H1 (cell line): ENCODE measurements around the gene NCCRP1. TPM values are rescaled to one million over a fixed set of nuclear protein-coding genes. Genes with fewer than 3 reads are reported as not detected.

ENCODE experiments used
- CTCF ChIA-PET: fragments of 300-600 bp; sonication (Branson Sonifier 250); formaldehyde crosslinking; loops from one replicate; lab custom pipeline; 2021; ENCODE audit not compliant: partially characterized antibody; lab: Charles Lee
- POLR2A ChIA-PET: fragments of 300-600 bp; sonication (Branson Sonifier 250); formaldehyde crosslinking; loops from one replicate; lab custom pipeline; 2021; ENCODE audit warnings: inconsistent platforms; ENCODE audit not compliant: partially characterized antibody; lab: Charles Lee
- DNase-seq, 2 experiments: peaks; one replicate each; pipeline versions ENCODE4 v3.0.0 to v3.0.0-alpha.2; 2010 to 2022; ENCODE audit warnings: low spot score in 2 of 2, low read depth in 1 of 2, mixed read lengths in 1 of 2
- FAIRE-seq: peaks from 2 replicates; lab custom pipeline; 2011; peaks lifted over from hg19 to GRCh38; lab: Jason Lieb, UNC
- H2AFZ ChIP-seq: 2 replicates; pipeline ENCODE4 v1.8.1; 2012; ENCODE audit warnings: low read length, inconsistent platforms
- H2AK5ac ChIP-seq: 2 replicates; pipeline ENCODE4 v1.6.1; 2013; ENCODE audit warnings: low read depth, low read length
- H2BK120ac ChIP-seq: replicated peaks from 2 replicates; pipeline ENCODE3; 2013; ENCODE audit warnings: low read depth, low read length, inconsistent platforms
- H2BK12ac ChIP-seq: 2 replicates; pipeline ENCODE4 v1.6.1; 2013; ENCODE audit warnings: low read depth, low read length
- H2BK15ac ChIP-seq: 2 replicates; pipeline ENCODE4 v1.6.1; 2013; ENCODE audit warnings: low read length
- H2BK20ac ChIP-seq: 2 replicates; pipeline ENCODE4 v1.6.1; 2013; ENCODE audit warnings: low read length
- H2BK5ac ChIP-seq: 2 replicates; pipeline ENCODE4 v1.6.1; 2013; ENCODE audit warnings: low read depth, low read length
- H3K14ac ChIP-seq: 2 replicates; pipeline ENCODE4 v1.6.1; 2013; ENCODE audit warnings: inconsistent platforms; ENCODE audit not compliant: insufficient read length
- H3K18ac ChIP-seq: 2 replicates; pipeline ENCODE4 v1.6.1; 2013; ENCODE audit warnings: low read length; ENCODE audit errors: extremely low read depth
- H3K23ac ChIP-seq: 2 replicates; pipeline ENCODE4 v1.6.1; 2013; ENCODE audit warnings: inconsistent platforms; ENCODE audit not compliant: insufficient read length
- H3K23me2 ChIP-seq: 2 replicates; pipeline ENCODE4 v1.6.1; 2013; ENCODE audit warnings: low read depth, low read length
- H3K27ac ChIP-seq: 2 replicates; pipeline ENCODE4 v1.6.1; 2011; ENCODE audit warnings: low read depth, low read length, inconsistent platforms
- H3K27me3 ChIP-seq, 4 experiments: replicated peaks in 1 of 4; 1 replicate in 1 of 4; 2 replicates in 3 of 4; pipeline versions ENCODE4 v1.6.1 to v1.8.1; 2011 to 2013; ENCODE audit warnings: low read length in 3 of 4, mild to moderate bottlenecking in 3 of 4, inconsistent platforms in 2 of 4, mixed read lengths in 2 of 4, moderate library complexity in 1 of 4; ENCODE audit not compliant: control insufficient read depth in 3 of 4, insufficient read depth in 3 of 4; ENCODE audit errors: extremely low read depth in 1 of 4
- H3K36me3 ChIP-seq, 4 experiments: 2 replicates each; pipeline versions ENCODE4 v1.6.1 to v1.8.1; 2011 to 2013; ENCODE audit warnings: mild to moderate bottlenecking in 4 of 4, low read length in 3 of 4, moderate library complexity in 2 of 4, control low read depth in 1 of 4, inconsistent platforms in 1 of 4; ENCODE audit not compliant: insufficient read depth in 4 of 4, control insufficient read depth in 2 of 4
- H3K4ac ChIP-seq: replicated peaks from 2 replicates; pipeline ENCODE3; 2013; ENCODE audit warnings: low read length, low read depth, mixed read lengths, inconsistent platforms; ENCODE audit not compliant: insufficient read length
- H3K4me1 ChIP-seq, 4 experiments: replicated peaks in 1 of 4; 1 replicate in 1 of 4; 2 replicates in 3 of 4; pipeline versions ENCODE4 v1.6.1 to v1.8.1; 2011 to 2013; ENCODE audit warnings: low read length in 3 of 4, inconsistent platforms in 2 of 4, mixed read lengths in 1 of 4; ENCODE audit not compliant: insufficient read depth in 4 of 4, control insufficient read depth in 3 of 4
- H3K4me2 ChIP-seq, 2 experiments: 2 replicates each; pipeline versions ENCODE4 v1.6.1 to v1.8.1; 2011 to 2013; ENCODE audit warnings: low read depth in 2 of 2, low read length in 2 of 2, control low read depth in 1 of 2, inconsistent platforms in 1 of 2, mild to moderate bottlenecking in 1 of 2; ENCODE audit not compliant: insufficient read depth in 1 of 2
- H3K4me3 ChIP-seq, 4 experiments: fragments of 200-600, 300-600 bp in 1 of 4; sonication (generic), shearing (Covaris generic), sonication (Bioruptor Twin) in 1 of 4; 2 replicates each; pipeline versions ENCODE4 v1.5.1 to v1.8.1; 2011 to 2016; ENCODE audit warnings: low read length in 4 of 4, low read depth in 3 of 4, control low read depth in 2 of 4, inconsistent platforms in 2 of 4, mild to moderate bottlenecking in 2 of 4, mixed read lengths in 1 of 4, moderate library complexity in 1 of 4; ENCODE audit not compliant: insufficient read depth in 2 of 4; ENCODE audit errors: extremely low read depth in 1 of 4
- H3K56ac ChIP-seq: replicated peaks from 2 replicates; pipeline ENCODE3; 2013; ENCODE audit warnings: low read depth, mild to moderate bottlenecking, mixed read lengths, low read length, inconsistent platforms; ENCODE audit not compliant: insufficient read length
- H3K79me1 ChIP-seq: 2 replicates; pipeline ENCODE4 v1.6.1; 2013; ENCODE audit warnings: low read depth, low read length, control low read depth
- H3K79me2 ChIP-seq, 2 experiments: 2 replicates each; pipeline versions ENCODE4 v1.6.1 to v1.8.1; 2012 to 2013; ENCODE audit warnings: low read length in 2 of 2, mild to moderate bottlenecking in 2 of 2, inconsistent platforms in 1 of 2; ENCODE audit not compliant: insufficient read depth in 2 of 2, control insufficient read depth in 1 of 2
- H3K9ac ChIP-seq, 4 experiments: replicated peaks in 1 of 4; 1 replicate in 1 of 4; 2 replicates in 3 of 4; pipeline versions ENCODE4 v1.6.1 to v1.8.1; 2011 to 2013; ENCODE audit warnings: low read depth in 3 of 4, low read length in 3 of 4, control low read depth in 2 of 4, mild to moderate bottlenecking in 2 of 4, moderate library complexity in 2 of 4, inconsistent platforms in 1 of 4; ENCODE audit errors: extremely low read depth in 1 of 4
- H3K9me3 ChIP-seq, 2 experiments: 2 replicates each; pipeline versions ENCODE4 v1.6.1 to v1.8.1; 2012 to 2013; ENCODE audit warnings: mild to moderate bottlenecking in 2 of 2, moderate library complexity in 2 of 2, control low read depth in 1 of 2, inconsistent platforms in 1 of 2, low read depth in 1 of 2, low read length in 1 of 2, mixed read lengths in 1 of 2; ENCODE audit not compliant: insufficient read depth in 2 of 2
- H4K20me1 ChIP-seq, 2 experiments: replicated peaks in 1 of 2; 2 replicates each; pipeline versions ENCODE3 to v1.8.1; 2011 to 2013; ENCODE audit warnings: inconsistent platforms in 2 of 2, low read length in 2 of 2, mild to moderate bottlenecking in 1 of 2; ENCODE audit not compliant: insufficient read depth in 2 of 2, control insufficient read depth in 1 of 2
- H4K5ac ChIP-seq: 2 replicates; pipeline ENCODE4 v1.6.1; 2013; ENCODE audit warnings: low read length, low read depth, mixed read lengths, inconsistent platforms; ENCODE audit not compliant: insufficient read length
- H4K8ac ChIP-seq: 2 replicates; pipeline ENCODE4 v1.8.0; 2013; ENCODE audit warnings: mild to moderate bottlenecking, moderate library complexity, low read length, inconsistent platforms; ENCODE audit not compliant: insufficient read depth; ENCODE audit errors: extremely low read depth
- H4K91ac ChIP-seq: replicated peaks from 2 replicates; pipeline ENCODE3; 2013; ENCODE audit warnings: low read length, mixed read lengths, inconsistent platforms; ENCODE audit not compliant: insufficient read length
- EP300 ChIP-seq, 2 experiments: IDR thresholded peaks; 1 replicate in 1 of 2; 2 replicates in 1 of 2; pipeline ENCODE4 v1.6.1; 2011 to 2012; ENCODE audit warnings: low read depth in 2 of 2, low read length in 2 of 2, mild to moderate bottlenecking in 2 of 2, borderline replicate concordance in 1 of 2, inconsistent platforms in 1 of 2, moderate library complexity in 1 of 2
- JUN ChIP-seq: IDR thresholded peaks from 2 replicates; pipeline ENCODE4 v1.6.1; 2011; ENCODE audit warnings: low read depth, mild to moderate bottlenecking, improper control_type of control experiment, low read length
- JUND ChIP-seq: IDR thresholded peaks from 2 replicates; pipeline ENCODE4 v1.6.1; 2011; ENCODE audit warnings: mild to moderate bottlenecking, improper control_type of control experiment, low read length
- POU5F1 ChIP-seq: IDR thresholded peaks from 2 replicates; pipeline ENCODE4 v1.6.1; 2011; ENCODE audit warnings: low read depth, mild to moderate bottlenecking, low read length, moderate library complexity
- SP1 ChIP-seq: IDR thresholded peaks from 2 replicates; pipeline ENCODE4 v1.6.1; 2011; ENCODE audit warnings: low read depth, low read length
- TCF12 ChIP-seq: IDR thresholded peaks from 2 replicates; pipeline ENCODE4 v1.6.1; 2011; ENCODE audit warnings: low read depth, mild to moderate bottlenecking, low read length
- WGBS, 2 experiments: shearing (Covaris generic) in 1 of 2; methylation state at CpG; one replicate each; pipeline versions ENCODE4 v1.1.6 to v1.1.7; 2013 to 2015; ENCODE audit warnings: low lambda C conversion rate in 2 of 2, mixed read lengths in 2 of 2, inconsistent platforms in 1 of 2, low coverage in 1 of 2, missing lambda C conversion rate in 1 of 2; ENCODE audit not compliant: insufficient replicate concordance in 2 of 2, insufficient coverage in 1 of 2, insufficient read length in 1 of 2; ENCODE audit errors: extremely low coverage in 1 of 2, missing lambda C conversion rate in 1 of 2; 5-methylcytosine and 5-hydroxymethylcytosine counted together
- polyA plus RNA-seq, 7 experiments: library from polyadenylated mRNA; depleted of rRNA in 3 of 7; stranded (reverse) in 5 of 7; unstranded in 2 of 7; fragments of >200 nt in 5 of 7; fragments of 200-250 nt in 2 of 7; gene quantifications; 1 replicate in 5 of 7; 2 replicates in 1 of 7; 4 replicates in 1 of 7; pipeline versions ENCODE4 v1.2.1 to v1.2.3, GENCODE V29; 2011 to 2013; ENCODE audit warnings: missing spikeins in 2 of 7, mixed read lengths in 2 of 7
- total RNA-seq: library from RNA; stranded (reverse); fragmentation: NEBNext Ultra II Directional; extraction: Animal tissue kit (Norgen Biotek cat#: 25700); gene quantifications from 2 replicates; pipeline ENCODE4 v1.2.1, GENCODE V29; 2021

The NCCRP1 gene
- total and polyA plus RNA-seq, 2 of the 8 experiments (the other 6 are each of a cell fraction or from before 2014, with no cell fraction given), result 2.8 to 7.9 TPM

- DNase-seq (no peak), FAIRE-seq (no peak)
- H3K36me3 ChIP-seq, result no peaks in the 10 kb centered on the region
- H2AFZ ChIP-seq, result no peak overlapping the region
- H3K23ac ChIP-seq, result no peak overlapping the region
- no peak overlapping the region for H3K4me3 ChIP-seq
- WGBS, 2 experiments, result 82% methylated on average over 8 of the region's 12 CpGs; no CpG with 5 or more reads in 1 of the 2 experiments
- no peak overlapping the region for H2AK5ac ChIP-seq
- peaks cover 0 to 7% (median 1%) of the 10 kb centered on the region in 4 experiments; a peak in 2 of 7 replicates for H3K27me3 ChIP-seq
- no peak overlapping the region for H4K91ac ChIP-seq
- H2BK5ac ChIP-seq, result no peak overlapping the region
- H2BK12ac ChIP-seq, result no peak overlapping the region
- H2BK20ac ChIP-seq, result no peak overlapping the region
- H3K27ac ChIP-seq, result no peak overlapping the region
- no peaks in the 10 kb centered on the region for H3K4me1 ChIP-seq
- H2BK15ac ChIP-seq, result no peak overlapping the region
- no peak overlapping the region for H3K4ac ChIP-seq
- peaks cover 2% of the 10 kb centered on the region; the same call in 1 of the 2 replicates for H3K23me2 ChIP-seq
- H3K56ac ChIP-seq, result no peak overlapping the region
- H2BK120ac ChIP-seq, result no peak overlapping the region
- POLR2A ChIA-PET, result no interaction called here
- H3K9me3 ChIP-seq, result no peaks in the 10 kb centered on the region
- no peaks in the 10 kb centered on the region for H3K79me1 ChIP-seq
- H3K79me2 ChIP-seq, result no peaks in the 10 kb centered on the region
- no peak overlapping the region for H4K8ac ChIP-seq
- H3K9ac ChIP-seq, result no peak overlapping the region
- H4K20me1 ChIP-seq, result peaks cover 0 to 1% of the 10 kb centered on the region in 2 experiments
- H3K18ac ChIP-seq, result no peak overlapping the region
- no peak for TF ChIP-seq SP1
- TF ChIP-seq JUND, result no peak
- no peak for TF ChIP-seq JUN
- TF ChIP-seq POU5F1, result no peak
- TF ChIP-seq TCF12, result no peak
- no peak for TF ChIP-seq EP300 (IDR thresholded peaks at IDR 0.05; ENCODE audit: borderline replicate concordance in 1 of 2, low read depth in 2 of 2, low read length in 2 of 2)
- no peak overlapping the region for H3K14ac ChIP-seq
- no peak overlapping the region for H3K4me2 ChIP-seq
- CTCF ChIA-PET, result interaction anchor here (1.1 to 1.2 kb wide), 2 partner anchors 29 to 94 kb away, joined by 3 read pairs; no protein-coding TSS in a partner anchor
- H4K5ac ChIP-seq, result no peak overlapping the region
These were observed 39.8 kb downstream of the NCCRP1 start for GRCh38 chr19:39236527-39236926.
